ENCODE measurements around the gene CBX8.

GRCh38 chr17:79788455-79788854, 8.4 kb downstream of the CBX8 start:
- TF ChIP-seq CTCF (IDR thresholded peaks at IDR 0.05; ENCODE audit: borderline replicate concordance, extremely low read depth, low read length, poor library complexity, severe bottlenecking), result no peak
- no peak for TF ChIP-seq EZH2 (IDR thresholded peaks at IDR 0.05; ENCODE audit: borderline replicate concordance, low read depth, low read length, severe bottlenecking)

All from DND-41 (cell line).